Measurements from ENCODE around the gene LGR4. TPM values are rescaled to one million over a fixed set of nuclear protein-coding genes. Genes with fewer than 3 reads are reported as not detected.
"Not testable (repeated sequence)": the region's sequence is repeated elsewhere in the genome, so short reads cannot be mapped to it uniquely, and the experiment has no call there.

The LGR4 gene, protein sequence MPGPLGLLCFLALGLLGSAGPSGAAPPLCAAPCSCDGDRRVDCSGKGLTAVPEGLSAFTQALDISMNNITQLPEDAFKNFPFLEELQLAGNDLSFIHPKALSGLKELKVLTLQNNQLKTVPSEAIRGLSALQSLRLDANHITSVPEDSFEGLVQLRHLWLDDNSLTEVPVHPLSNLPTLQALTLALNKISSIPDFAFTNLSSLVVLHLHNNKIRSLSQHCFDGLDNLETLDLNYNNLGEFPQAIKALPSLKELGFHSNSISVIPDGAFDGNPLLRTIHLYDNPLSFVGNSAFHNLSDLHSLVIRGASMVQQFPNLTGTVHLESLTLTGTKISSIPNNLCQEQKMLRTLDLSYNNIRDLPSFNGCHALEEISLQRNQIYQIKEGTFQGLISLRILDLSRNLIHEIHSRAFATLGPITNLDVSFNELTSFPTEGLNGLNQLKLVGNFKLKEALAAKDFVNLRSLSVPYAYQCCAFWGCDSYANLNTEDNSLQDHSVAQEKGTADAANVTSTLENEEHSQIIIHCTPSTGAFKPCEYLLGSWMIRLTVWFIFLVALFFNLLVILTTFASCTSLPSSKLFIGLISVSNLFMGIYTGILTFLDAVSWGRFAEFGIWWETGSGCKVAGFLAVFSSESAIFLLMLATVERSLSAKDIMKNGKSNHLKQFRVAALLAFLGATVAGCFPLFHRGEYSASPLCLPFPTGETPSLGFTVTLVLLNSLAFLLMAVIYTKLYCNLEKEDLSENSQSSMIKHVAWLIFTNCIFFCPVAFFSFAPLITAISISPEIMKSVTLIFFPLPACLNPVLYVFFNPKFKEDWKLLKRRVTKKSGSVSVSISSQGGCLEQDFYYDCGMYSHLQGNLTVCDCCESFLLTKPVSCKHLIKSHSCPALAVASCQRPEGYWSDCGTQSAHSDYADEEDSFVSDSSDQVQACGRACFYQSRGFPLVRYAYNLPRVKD
- polyA plus RNA-seq (ENCODE audit: insufficient read length): 27.0 TPM

GRCh38 chr11:27472398-27473016 is at the start of gene LGR4:
Gene LGR4 (minus strand): TSS chr11:27472790. CDS start chr11:27472302, 488 bp downstream.
- DNase-seq: peak; percentile 88

DNA sequence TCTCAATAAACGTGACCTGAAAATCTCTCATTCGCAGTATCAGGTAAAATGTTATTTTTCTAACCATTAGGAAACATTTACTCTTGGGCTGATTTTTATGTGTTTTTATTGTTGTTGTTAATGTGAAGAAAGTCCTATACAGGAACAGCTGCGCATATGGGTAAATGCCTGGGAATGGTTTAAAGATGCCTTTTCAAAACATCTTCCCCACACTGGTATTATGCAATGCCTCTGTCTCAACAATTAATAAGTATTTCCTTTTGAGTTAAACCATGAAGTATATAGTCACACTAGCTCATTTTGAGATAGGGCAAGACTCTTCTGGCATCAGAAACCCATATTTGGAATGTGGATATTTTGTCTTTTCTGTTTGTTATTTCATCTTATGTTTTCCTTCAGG is 47.6 kb upstream of the LGR4 start:
- DNase-seq: no peak

DNA sequence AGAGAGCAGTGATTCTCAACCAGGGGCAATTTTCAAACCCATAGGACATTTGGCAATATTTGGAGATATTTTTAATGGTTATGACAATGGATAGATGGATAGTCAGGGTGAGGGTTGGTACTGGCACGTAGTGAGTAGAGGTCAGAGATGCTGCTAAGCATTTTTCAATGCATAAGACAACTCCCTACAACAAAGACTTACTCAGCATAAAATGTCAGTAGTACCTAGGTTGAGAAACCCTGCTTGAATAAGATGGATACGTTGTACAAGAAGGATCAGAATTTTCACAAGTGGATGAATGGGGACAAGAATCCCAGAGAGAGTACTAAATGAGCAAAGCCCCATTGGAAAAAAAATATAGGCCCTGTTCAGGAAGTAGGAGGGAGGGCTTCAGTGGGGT is 45.9 kb upstream of the LGR4 start:
- DNase-seq: no peak

GRCh38 chr11:27517490-27517889 is 44.9 kb upstream of the LGR4 start:
- DNase-seq: not testable (repeated sequence)

DNA sequence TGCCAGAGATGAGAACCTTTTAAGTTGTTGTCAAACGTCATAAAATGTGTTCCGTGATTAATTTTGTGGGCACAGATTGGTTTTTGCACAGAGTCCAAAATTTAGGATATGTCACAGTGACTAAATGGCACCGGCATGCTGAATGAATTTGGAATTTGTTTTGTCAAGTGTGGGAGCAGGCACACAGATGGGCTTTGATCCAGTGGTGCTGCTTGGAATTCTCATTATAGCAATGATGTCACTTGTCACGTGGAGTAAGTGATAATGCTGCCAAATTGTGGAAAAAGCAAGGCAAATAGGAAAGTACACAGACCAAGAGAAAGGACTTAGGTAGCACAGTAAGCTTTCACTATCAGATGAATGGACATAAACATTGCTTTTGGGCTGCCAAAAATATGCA is 42.0 kb upstream of the LGR4 start:
- DNase-seq: peak; percentile 16

DNA sequence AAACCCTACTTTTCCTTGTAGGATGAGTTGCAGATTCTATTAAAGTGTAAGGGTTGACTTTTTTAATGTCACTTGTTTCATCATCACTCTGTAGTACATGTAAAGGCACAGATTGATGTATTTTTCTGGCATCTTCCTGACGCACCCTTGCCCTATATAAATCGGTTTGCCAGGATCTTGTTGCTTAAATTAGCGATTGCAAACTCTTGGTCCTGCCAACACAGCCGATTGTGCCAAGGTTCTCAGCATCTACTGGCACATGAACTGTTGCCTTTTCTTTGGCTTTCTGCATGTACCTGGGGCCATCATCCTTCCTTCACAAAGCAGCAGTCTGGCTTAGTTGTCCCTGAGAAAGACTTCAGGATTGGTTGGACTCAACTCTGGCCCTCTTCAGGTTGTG is 41.5 kb upstream of the LGR4 start:
- DNase-seq: no peak

- DNase-seq: no peak
Measured at GRCh38 chr11:27513389-27513788, 40.8 kb upstream of the LGR4 start.

DNA sequence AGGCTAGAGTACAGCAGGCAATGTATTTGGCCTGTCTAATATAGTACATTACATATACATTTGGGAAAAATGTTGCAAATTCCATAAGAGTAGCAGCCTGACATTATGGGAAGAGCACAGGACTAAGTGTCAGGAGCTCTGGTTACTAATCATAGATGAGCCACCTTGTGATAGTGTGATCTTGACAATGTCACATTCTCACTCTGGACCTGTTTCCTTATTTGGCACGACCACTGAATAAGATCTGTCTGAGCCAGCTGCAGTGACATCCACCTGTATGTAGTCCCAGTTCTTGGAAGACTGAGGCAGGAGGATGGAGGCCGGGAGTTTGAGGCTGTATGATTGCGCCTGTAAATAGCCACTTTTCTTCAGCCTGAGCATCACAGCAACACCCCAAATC is 39.6 kb upstream of the LGR4 start:
- no peak for DNase-seq

DNA sequence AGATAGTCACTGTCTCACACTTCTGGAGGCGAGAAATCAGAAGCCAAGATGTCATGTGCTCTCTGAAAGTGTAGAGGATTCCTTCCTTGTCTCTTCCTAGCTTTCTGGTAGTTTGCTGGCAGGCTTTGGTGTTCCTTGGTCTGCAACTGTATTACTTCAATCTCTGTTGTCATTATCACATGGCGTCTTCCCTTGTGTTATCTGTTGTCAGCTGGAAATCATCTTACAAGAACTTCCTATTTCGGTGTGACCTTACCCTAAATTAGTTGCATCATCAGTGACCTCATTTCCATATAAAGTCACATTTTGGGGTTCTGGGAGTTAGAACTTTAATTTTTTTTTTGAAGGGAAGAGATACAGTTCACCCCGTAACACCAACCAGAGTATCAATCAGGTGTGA is 37.3 kb upstream of the LGR4 start:
- no peak for DNase-seq

DNA sequence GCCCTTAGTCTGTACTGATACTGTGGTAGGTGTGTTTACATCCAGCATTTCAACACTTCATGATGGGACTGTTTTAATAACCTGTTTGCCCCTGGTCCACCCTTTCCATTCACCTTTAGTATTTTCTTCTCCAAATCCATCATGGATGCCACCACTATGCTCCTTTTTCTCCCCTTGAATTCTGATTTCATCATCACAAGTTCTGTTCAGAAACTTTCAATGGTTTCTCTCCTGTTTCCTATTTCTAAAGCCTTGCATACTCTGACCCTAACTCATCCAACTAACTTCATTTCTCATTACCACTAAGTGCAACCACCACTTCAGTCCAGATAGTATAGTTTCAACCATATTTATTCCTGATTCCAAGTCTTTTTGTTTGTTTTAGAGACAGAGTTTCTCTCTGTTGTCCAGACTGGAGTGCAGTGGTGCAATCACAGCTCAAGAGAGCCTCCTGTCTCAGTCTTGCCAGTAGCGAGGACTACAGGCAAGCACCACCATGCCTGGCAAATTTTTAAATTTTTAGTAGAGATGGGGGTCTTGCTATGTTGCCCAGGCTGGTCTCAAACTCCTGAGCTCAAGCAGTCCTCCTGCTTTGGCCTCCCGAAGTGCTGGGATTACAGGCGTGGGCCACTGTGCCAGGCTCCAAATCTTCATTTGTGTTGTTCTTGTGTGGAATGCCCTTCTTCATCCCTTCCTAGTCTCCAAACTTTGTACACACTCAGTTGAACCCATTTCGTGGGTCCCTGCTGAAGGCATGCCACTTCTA is 35.1 kb upstream of the LGR4 start:
- no peak for DNase-seq

- DNase-seq: peak; percentile 97
Measured at GRCh38 chr11:27506200-27507182, 33.9 kb upstream of the LGR4 start, which contains the start of gene LIN7C. Gene LIN7C (minus strand): TSS chr11:27506769. CDS start chr11:27506752, 17 bp downstream.

GRCh38 chr11:27505781-27506180 is 33.2 kb upstream of the LGR4 start:
- no peak for DNase-seq

DNA sequence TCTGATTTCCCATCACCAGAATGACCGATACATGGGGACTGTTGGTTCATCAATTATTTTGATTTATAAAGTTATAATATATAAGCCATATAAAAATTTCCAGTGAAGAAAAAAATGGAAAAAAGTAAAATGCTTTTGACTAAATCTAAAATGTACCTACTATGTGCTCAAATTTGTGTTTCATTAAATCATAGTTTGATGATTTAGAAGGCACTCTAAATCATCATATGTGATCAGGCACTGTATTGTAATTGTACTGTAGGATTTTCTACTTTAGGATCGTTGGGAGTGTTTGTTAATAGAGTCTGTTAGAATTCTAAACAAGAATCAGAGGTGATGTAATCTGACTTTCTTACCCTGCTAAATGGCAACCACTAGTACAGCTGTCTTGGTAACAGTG is 31.6 kb upstream of the LGR4 start:
- DNase-seq: no peak

DNA sequence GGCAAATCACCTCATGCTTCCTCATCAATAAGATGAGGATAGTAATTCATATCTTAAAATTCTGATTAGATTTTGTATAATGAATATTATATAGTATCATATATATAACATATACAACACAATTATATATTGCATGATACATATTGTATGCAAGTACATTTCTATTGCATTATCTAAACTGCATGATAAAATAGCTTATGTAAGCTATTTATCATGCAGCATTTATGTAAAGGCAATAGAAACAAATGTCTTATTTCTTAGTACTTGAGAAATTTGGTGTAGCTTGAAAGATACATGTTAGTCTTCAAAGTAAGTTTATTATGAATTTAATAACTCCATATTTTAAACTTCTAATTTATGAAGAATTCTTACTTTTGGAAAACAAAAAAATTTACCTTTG is 28.5 kb upstream of the LGR4 start:
- DNase-seq: no peak

- DNase-seq: no peak
Measured at GRCh38 chr11:27497911-27498310, 25.3 kb upstream of the LGR4 start.

GRCh38 chr11:27497284-27497866 is 24.8 kb upstream of the LGR4 start:
- no peak for DNase-seq

DNA sequence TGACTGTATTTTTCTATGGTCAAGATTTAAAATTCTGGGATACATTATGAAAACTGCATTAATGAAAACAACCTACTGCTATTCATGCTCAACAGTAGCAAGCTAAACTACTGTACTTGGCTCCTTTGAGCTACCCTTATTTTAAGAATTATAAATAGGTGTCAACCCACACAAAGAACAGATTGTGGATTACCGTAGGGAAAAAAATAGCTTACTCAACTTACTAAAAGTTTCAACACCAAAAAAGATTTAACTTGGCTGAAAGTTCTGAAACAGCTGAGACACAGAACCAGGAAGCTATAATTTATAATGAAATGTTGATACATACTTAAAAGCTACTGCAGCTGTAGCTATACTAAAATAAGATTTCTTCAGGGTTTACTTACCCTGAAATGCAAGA is 23.9 kb upstream of the LGR4 start:
- DNase-seq: no peak

GRCh38 chr11:27495710-27496300 is 23.2 kb upstream of the LGR4 start:
- no peak for DNase-seq

DNA sequence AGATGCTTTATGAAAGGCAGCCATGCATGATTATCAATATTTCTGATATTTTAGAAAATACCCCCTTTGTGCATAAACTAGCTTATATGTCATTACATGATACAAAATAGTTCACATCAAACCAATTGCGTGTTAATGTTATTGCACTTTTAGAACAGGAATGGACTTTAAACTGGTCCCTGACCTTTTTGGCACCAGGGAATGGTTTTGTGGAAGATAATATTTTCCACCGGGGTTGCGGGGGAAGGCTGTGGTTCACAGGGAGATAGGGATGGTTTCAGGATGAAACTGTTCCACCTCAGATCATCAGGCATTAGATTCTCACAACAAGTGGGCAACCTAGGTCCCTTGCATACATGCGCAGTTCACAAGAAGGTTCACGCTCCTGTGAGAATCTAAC is 16.5 kb upstream of the LGR4 start:
- no peak for DNase-seq

- no peak for DNase-seq
Measured at GRCh38 chr11:27487706-27488105, 15.1 kb upstream of the LGR4 start.

Data from hindlimb muscle (tissue), 1 donor.